ENCODE data around the gene BAHCC1.
"Not testable (repeated sequence)": the region's sequence is repeated elsewhere in the genome, so short reads cannot be mapped to it uniquely, and the experiment has no call there.

BAHCC1 gene

GRCh38 chr17:81350320-81350890, 44.9 kb upstream of the BAHCC1 start:
- no peak for TF ChIP-seq EZH2 (IDR thresholded peaks at IDR 0.05; ENCODE audit: borderline replicate concordance, low read length)
- TF ChIP-seq CTCF (IDR thresholded peaks at IDR 0.05; ENCODE audit: low read length): no peak
- peaks cover 6% of the 10 kb centered on the region; the same call in 1 of the 2 replicates for H3K27me3 ChIP-seq (ENCODE audit: insufficient read depth, low read length)
- no peaks in the 10 kb centered on the region for H3K79me2 ChIP-seq (ENCODE audit: insufficient read depth, low read length)
- no peaks in the 10 kb centered on the region for H3F3A ChIP-seq (ENCODE audit: insufficient read depth, low read length)
- H3K9me2 ChIP-seq (ENCODE audit: low read depth, low read length): no peaks in the 10 kb centered on the region
- no peak overlapping the region for H3K27ac ChIP-seq (ENCODE audit: low read depth, low read length, poor library complexity, severe bottlenecking)
- H3K9me3 ChIP-seq (ENCODE audit: low read length): no peaks in the 10 kb centered on the region
- no peaks in the 10 kb centered on the region for H4K20me1 ChIP-seq (ENCODE audit: insufficient read depth, low read length)
- H3K4me3 ChIP-seq (ENCODE audit: low read depth, low read length, poor library complexity, severe bottlenecking): no peak overlapping the region
- H2AFZ ChIP-seq (ENCODE audit: low read length): no peak overlapping the region
- H3K9ac ChIP-seq (ENCODE audit: low read length): no peak overlapping the region
- no peaks in the 10 kb centered on the region for H3K4me1 ChIP-seq (ENCODE audit: insufficient read depth, low read length, severe bottlenecking)
- no peaks in the 10 kb centered on the region for H3K36me3 ChIP-seq (ENCODE audit: insufficient read depth, low read length)
- H3K4me2 ChIP-seq (ENCODE audit: low read length): no peak overlapping the region

- not testable (repeated sequence) for H2AFZ ChIP-seq (ENCODE audit: low read length); H3K79me2 ChIP-seq (ENCODE audit: insufficient read depth, low read length); H3K9ac ChIP-seq (ENCODE audit: low read length); H4K20me1 ChIP-seq (ENCODE audit: insufficient read depth, low read length); H3K36me3 ChIP-seq (ENCODE audit: insufficient read depth, low read length); H3K9me3 ChIP-seq (ENCODE audit: low read length); H3K4me2 ChIP-seq (ENCODE audit: low read length); H3K27ac ChIP-seq (ENCODE audit: low read depth, low read length, poor library complexity, severe bottlenecking); H3K4me1 ChIP-seq (ENCODE audit: insufficient read depth, low read length, severe bottlenecking); H3K4me3 ChIP-seq (ENCODE audit: low read depth, low read length, poor library complexity, severe bottlenecking); H3K9me2 ChIP-seq (ENCODE audit: low read depth, low read length); H3K27me3 ChIP-seq (ENCODE audit: insufficient read depth, low read length); H3F3A ChIP-seq (ENCODE audit: insufficient read depth, low read length)
Measured at GRCh38 chr17:81351329-81352052, 43.8 kb upstream of the BAHCC1 start.

GRCh38 chr17:81352056-81352455, 43.2 kb upstream of the BAHCC1 start:
- H2AFZ ChIP-seq (ENCODE audit: low read length); H3K4me1 ChIP-seq (ENCODE audit: insufficient read depth, low read length, severe bottlenecking); H3F3A ChIP-seq (ENCODE audit: insufficient read depth, low read length); H3K9me2 ChIP-seq (ENCODE audit: low read depth, low read length); H3K36me3 ChIP-seq (ENCODE audit: insufficient read depth, low read length); H3K27me3 ChIP-seq (ENCODE audit: insufficient read depth, low read length); H3K4me3 ChIP-seq (ENCODE audit: low read depth, low read length, poor library complexity, severe bottlenecking); H3K9ac ChIP-seq (ENCODE audit: low read length); H3K79me2 ChIP-seq (ENCODE audit: insufficient read depth, low read length); H3K27ac ChIP-seq (ENCODE audit: low read depth, low read length, poor library complexity, severe bottlenecking); H4K20me1 ChIP-seq (ENCODE audit: insufficient read depth, low read length); H3K9me3 ChIP-seq (ENCODE audit: low read length); H3K4me2 ChIP-seq (ENCODE audit: low read length): not testable (repeated sequence)

GRCh38 chr17:81354252-81354953, 40.9 kb upstream of the BAHCC1 start:
- Histone ChIP-seq H2AFZ (ENCODE audit: low read length) (no peak overlapping the region), H3K27me3 (ENCODE audit: insufficient read depth, low read length) (peaks cover 6% of the 10 kb centered on the region; the same call in 1 of the 2 replicates), H3K4me2 (ENCODE audit: low read length) (no peak overlapping the region)

More at GRCh38 chr17:81354252-81354953, 40.9 kb upstream of the BAHCC1 start:
- H4K20me1 ChIP-seq (ENCODE audit: insufficient read depth, low read length): no peaks in the 10 kb centered on the region
- H3K4me1 ChIP-seq (ENCODE audit: insufficient read depth, low read length, severe bottlenecking): no peaks in the 10 kb centered on the region
- H3K27ac ChIP-seq (ENCODE audit: low read depth, low read length, poor library complexity, severe bottlenecking): no peak overlapping the region
- no peaks in the 10 kb centered on the region for H3F3A ChIP-seq (ENCODE audit: insufficient read depth, low read length)
- H3K9me3 ChIP-seq (ENCODE audit: low read length): no peaks in the 10 kb centered on the region
- no peak overlapping the region for H3K4me3 ChIP-seq (ENCODE audit: low read depth, low read length, poor library complexity, severe bottlenecking)
- no peak overlapping the region for H3K9ac ChIP-seq (ENCODE audit: low read length)
- no peaks in the 10 kb centered on the region for H3K36me3 ChIP-seq (ENCODE audit: insufficient read depth, low read length)
- H3K9me2 ChIP-seq (ENCODE audit: low read depth, low read length): no peaks in the 10 kb centered on the region
- no peak for TF ChIP-seq EZH2 (IDR thresholded peaks at IDR 0.05; ENCODE audit: borderline replicate concordance, low read length)
- TF ChIP-seq CTCF (IDR thresholded peaks at IDR 0.05; ENCODE audit: low read length): no peak
- no peaks in the 10 kb centered on the region for H3K79me2 ChIP-seq (ENCODE audit: insufficient read depth, low read length)

Data from OCI-LY1 (cell line).